ENCODE measurements around the gene UGT3A2.

The UGT3A2 gene

DNA sequence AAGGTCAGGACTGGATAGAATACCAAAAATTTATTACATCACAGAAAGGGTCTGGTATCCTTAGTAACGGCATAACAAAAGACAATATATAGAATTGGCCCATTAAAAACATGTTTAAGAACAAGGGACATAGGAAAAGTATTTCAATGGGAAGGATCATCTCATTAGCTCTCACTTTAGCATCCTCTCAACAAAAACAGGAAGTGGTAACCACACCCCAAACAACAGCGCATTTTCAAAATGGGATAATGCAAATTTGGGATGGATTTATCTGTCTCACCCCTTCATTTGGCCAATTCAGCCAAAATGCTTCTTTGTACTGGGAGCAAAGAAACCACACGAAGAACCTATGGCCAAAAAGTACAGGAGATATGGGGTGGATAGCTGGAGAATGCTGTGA, 65.7 kb downstream of the UGT3A2 start:
- no peak for DNase-seq

DNA sequence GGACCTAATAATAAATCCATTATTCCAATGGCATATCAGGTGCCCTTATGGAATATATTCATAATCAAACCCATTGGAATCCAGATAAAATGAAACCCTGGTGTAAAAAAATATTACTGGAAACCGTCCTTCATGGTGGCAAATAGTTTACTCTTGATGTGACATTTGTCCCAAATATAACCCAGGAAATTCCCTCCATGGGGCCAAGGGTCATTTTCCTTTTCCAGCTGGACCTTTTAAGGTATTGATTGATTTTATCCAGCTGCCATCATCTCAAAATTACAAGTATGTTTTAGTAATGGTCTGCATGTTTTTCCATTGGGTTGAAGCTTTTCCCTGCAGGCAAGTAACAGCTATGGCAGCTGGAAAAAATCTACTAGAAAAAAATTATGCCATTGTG, 67.1 kb downstream of the UGT3A2 start:
- no peak for DNase-seq

DNA sequence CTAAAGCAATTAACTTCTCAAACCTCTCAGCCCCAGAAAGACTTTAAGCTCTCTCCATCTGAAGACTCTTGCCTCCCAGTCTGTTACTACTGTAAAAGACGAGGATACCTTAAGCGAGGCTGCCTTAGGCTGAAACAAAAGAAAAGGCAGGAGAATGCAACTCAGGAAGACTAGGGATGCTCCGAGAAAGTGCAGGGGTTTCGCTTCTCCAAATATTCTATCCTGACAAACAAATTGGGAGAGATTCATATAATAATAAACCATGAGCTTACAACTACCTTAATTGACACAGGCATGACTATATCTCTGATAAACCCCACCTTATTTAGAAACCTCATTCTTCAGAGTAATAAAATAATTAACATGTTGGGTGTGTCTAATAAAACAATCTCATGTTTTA, 70.6 kb downstream of the UGT3A2 start:
- DNase-seq: no peak

DNA sequence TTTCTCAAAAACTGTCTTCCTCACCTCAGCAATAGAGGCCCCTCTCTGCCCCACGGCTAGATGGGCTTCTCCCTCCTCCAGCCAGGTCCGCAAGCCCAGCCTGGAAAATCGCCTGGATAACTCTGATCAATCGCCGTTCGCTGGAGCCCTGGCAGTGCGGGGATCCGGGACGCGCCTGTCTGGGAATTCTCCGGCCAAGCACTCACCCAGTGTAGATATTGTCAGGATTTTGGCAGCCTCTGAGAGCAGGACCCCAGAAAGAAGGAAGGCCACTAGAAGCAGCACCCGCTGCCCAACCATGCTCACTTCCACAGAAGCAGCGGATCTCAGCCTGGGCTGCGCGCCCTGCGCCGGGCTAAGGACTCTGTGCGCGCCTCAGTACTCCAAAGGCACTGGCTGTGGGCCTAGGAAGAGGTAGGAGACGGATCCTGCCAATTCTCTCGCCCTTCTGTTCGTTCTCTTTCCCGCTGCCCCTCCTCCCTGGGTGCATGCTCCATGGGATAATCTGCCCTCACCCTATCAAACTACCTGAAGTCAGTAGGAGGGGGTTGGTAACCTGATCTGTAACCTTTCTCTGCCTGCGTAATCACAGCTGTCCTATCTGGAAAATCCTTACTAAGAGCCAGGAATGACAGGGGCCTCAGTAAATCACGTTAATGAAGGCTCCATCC, 75.6 kb downstream of the UGT3A2 start, which contains the start of gene UGT3A1:
UGT3A1 (minus strand) TSS at position 450 of the 671 bp plus-strand sequence; CDS start at position 300, 150 bp downstream.
- DNase-seq: no peak

DNA sequence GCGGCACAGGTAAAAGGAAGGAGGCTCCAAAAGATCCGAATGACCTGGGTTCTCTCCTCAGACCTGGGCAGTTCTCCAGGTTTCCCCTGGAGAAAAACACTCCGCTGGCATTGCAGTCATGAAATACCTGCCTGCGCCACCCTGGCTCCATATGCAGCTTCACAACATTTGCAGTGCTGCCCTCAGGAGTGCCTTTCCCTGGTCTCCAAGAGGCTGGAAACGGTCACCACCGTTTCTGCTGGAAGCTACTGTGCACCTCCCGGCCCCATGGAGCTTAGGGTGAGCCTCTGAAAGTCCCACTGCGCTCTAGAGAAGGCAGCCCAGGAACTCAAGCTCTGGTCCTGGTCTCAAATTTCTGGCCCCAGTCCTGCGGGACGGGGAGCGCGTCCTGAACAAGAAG, 76.2 kb downstream of the UGT3A2 start:
- no peak for DNase-seq

DNA sequence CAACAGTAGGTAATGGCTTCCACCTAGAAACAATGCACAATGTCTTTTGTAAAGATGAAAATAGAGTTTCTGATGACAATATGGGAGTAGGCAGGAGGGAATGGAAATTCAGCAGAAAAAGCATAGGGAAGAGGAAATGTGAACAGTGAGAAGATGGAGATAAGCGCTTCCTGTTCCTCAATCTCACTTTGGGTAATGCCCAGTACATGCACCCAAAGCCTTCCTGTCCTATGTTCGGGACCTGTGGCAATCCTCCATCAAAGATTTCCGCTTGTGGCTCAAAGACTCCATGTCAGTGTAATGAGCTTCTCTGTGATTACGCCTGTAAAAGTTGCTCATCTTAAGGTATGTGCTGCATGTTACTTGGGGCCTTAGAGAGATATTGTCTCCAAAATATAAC, 78.2 kb downstream of the UGT3A2 start:
- no peak for DNase-seq

DNA sequence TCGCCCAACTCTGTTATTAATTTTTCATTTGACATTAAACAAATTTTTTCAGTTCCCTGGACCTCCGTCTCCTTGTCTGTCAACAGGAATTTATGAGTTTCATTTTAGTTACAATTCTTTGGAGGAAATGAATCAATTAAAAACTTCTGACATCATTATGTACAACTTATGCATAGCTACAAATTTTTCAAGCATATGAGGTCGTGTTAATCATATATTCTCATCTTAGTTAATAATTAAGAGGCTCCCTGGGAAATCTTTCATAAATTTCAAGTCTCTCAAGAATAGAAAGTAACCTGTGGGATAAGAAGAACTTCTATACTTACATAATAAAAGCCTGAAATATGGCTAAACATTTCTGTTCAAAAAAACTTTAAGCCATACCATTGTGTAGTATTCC, 78.9 kb downstream of the UGT3A2 start:
- DNase-seq: no peak

Measured in activated CD4-positive, alpha-beta T cell treated with anti-CD3 and anti-CD28 coated beads for 48 hours (primary cell).